DND-41 (cell line): ENCODE results near the gene RAB7A.

Experiments used
- ATAC-seq: fragments of 200-7000 bp; cut with Tn5 transposase; 3 replicates; pipeline ENCODE4 v1.9.1; 2021; ENCODE audit warnings: low read depth; ENCODE audit not compliant: insufficient read depth
- DNase-seq: peaks from one replicate; pipeline ENCODE4 v3.0.0-alpha.2; 2020
- H2AFZ ChIP-seq: 2 replicates; pipeline ENCODE4 v1.6.0; 2012; ENCODE audit warnings: low read depth, low read length
- H3K27ac ChIP-seq: 2 replicates; pipeline ENCODE4 v1.5.1; 2012; ENCODE audit warnings: low read length, inconsistent platforms
- H3K27me3 ChIP-seq: fragments of 200-600 bp; sonication (generic); 2 replicates; pipeline ENCODE4 v1.6.0; 2012; ENCODE audit warnings: low read length, mild to moderate bottlenecking, inconsistent platforms; ENCODE audit not compliant: insufficient read depth, poor library complexity
- H3K36me3 ChIP-seq: 2 replicates; pipeline ENCODE4 v1.5.1; 2012; ENCODE audit warnings: low read length, inconsistent platforms; ENCODE audit not compliant: insufficient read depth
- H3K4me1 ChIP-seq: 2 replicates; pipeline ENCODE4 v1.5.1; 2012; ENCODE audit warnings: mild to moderate bottlenecking, low read length; ENCODE audit not compliant: insufficient read depth
- H3K4me2 ChIP-seq: 2 replicates; pipeline ENCODE4 v1.6.0; 2012; ENCODE audit warnings: mild to moderate bottlenecking, moderate library complexity, low read length, inconsistent platforms; ENCODE audit not compliant: insufficient read depth
- H3K4me3 ChIP-seq, 2 experiments: fragments of 200-600 bp in 1 of 2; shearing (Covaris generic) in 1 of 2; 2 replicates each; pipeline ENCODE4 v1.5.1; 2012 to 2016; ENCODE audit warnings: inconsistent platforms in 2 of 2, low read length in 2 of 2, mild to moderate bottlenecking in 2 of 2, low read depth in 1 of 2, moderate library complexity in 1 of 2
- H3K79me2 ChIP-seq: 2 replicates; pipeline ENCODE4 v1.6.0; 2012; ENCODE audit warnings: low read length, inconsistent platforms; ENCODE audit not compliant: insufficient read depth
- H3K9ac ChIP-seq: 2 replicates; pipeline ENCODE4 v1.6.0; 2012; ENCODE audit warnings: low read depth, mild to moderate bottlenecking, inconsistent platforms, low read length, moderate library complexity
- H3K9me3 ChIP-seq: 2 replicates; pipeline ENCODE4 v1.5.1; 2012; ENCODE audit warnings: low read length, moderate library complexity, mild to moderate bottlenecking, inconsistent platforms; ENCODE audit not compliant: insufficient read depth, severe bottlenecking
- H4K20me1 ChIP-seq: 2 replicates; pipeline ENCODE4 v1.6.0; 2012; ENCODE audit warnings: low read length; ENCODE audit not compliant: insufficient read depth
- EZH2 ChIP-seq: IDR thresholded peaks from 3 replicates; pipeline ENCODE4 v1.6.1; 2012; ENCODE audit warnings: borderline replicate concordance, low read depth, mild to moderate bottlenecking, moderate library complexity, low read length, inconsistent platforms; ENCODE audit not compliant: severe bottlenecking
- TF ChIP-seq, protein P1 (sequence below): IDR thresholded peaks from 2 replicates; pipeline ENCODE4 v1.5.1; 2012; ENCODE audit warnings: borderline replicate concordance, low read length, moderate library complexity, mild to moderate bottlenecking; ENCODE audit not compliant: poor library complexity, severe bottlenecking; ENCODE audit errors: extremely low read depth

The RAB7A gene

DNA sequence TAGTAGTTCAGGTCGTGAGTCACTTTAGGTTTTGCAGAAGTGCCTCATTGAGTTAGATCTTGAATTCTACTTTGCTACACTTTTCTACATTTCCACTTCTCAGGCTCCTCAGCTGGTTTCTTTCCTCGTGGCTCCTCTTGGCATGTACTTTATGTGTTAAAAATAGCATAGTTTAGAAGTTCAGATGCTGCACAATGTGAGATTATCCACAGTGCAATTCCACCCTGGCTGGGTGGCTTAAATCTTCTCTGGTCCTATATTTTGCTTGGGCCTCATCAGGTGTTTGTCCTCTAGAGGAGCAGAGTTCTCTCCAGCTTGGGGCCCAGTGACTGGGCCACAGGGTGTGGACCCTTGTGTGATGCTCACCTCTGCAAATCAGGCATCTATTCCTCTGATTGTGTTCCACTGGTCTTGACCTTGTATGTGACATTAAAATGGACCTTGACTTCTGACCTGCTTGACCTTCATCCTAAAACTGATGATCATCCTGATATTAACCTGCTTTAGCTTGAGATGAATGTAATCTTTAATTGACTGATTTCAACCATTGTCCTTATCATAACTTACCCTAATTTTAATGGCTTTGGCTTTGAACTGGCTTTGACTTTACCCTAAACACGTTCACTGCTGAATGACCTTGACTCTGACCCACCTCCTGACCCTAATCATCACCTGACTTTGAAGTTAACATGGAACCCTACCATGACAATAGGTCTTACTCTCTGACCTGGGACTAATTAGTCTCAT is 89.5 kb downstream of the RAB7A start:
- Histone ChIP-seq H3K27ac (no peak overlapping the region), H3K9ac (no peak overlapping the region), H4K20me1 (no peaks in the 10 kb centered on the region), H2AFZ (no peak overlapping the region), H3K9me3 (no peaks in the 10 kb centered on the region), H3K79me2 (no peaks in the 10 kb centered on the region), H3K4me1 (no peaks in the 10 kb centered on the region), H3K27me3 (no peaks in the 10 kb centered on the region), H3K4me3 (no peak overlapping the region), H3K4me2 (no peak overlapping the region), H3K36me3 (peaks cover 85% of the 10 kb centered on the region)
- ATAC-seq, result no peak
- TF ChIP-seq EZH2, result no peak
- TF ChIP-seq, protein P1, sequence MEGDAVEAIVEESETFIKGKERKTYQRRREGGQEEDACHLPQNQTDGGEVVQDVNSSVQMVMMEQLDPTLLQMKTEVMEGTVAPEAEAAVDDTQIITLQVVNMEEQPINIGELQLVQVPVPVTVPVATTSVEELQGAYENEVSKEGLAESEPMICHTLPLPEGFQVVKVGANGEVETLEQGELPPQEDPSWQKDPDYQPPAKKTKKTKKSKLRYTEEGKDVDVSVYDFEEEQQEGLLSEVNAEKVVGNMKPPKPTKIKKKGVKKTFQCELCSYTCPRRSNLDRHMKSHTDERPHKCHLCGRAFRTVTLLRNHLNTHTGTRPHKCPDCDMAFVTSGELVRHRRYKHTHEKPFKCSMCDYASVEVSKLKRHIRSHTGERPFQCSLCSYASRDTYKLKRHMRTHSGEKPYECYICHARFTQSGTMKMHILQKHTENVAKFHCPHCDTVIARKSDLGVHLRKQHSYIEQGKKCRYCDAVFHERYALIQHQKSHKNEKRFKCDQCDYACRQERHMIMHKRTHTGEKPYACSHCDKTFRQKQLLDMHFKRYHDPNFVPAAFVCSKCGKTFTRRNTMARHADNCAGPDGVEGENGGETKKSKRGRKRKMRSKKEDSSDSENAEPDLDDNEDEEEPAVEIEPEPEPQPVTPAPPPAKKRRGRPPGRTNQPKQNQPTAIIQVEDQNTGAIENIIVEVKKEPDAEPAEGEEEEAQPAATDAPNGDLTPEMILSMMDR, result no peak
- DNase-seq, result no peak

GRCh38 chr3:128818186-128818787 is 92.3 kb downstream of the RAB7A start:
- DNase-seq (no peak), ATAC-seq (no peak)
- Histone ChIP-seq H4K20me1 (no peaks in the 10 kb centered on the region), H3K79me2 (no peaks in the 10 kb centered on the region), H3K9ac (no peak overlapping the region), H3K36me3 (peaks cover 59% of the 10 kb centered on the region), H3K27ac (no peak overlapping the region), H3K4me2 (no peak overlapping the region), H3K4me1 (no peaks in the 10 kb centered on the region), H3K9me3 (no peaks in the 10 kb centered on the region), H3K4me3 (no peak overlapping the region), H3K27me3 (no peaks in the 10 kb centered on the region), H2AFZ (no peak overlapping the region)
- TF ChIP-seq EZH2, result no peak
- TF ChIP-seq, protein P1, result no peak

GRCh38 chr3:128820252-128820839 is 94.4 kb downstream of the RAB7A start:
- Histone ChIP-seq H3K79me2 (no peaks in the 10 kb centered on the region), H3K9me3 (no peaks in the 10 kb centered on the region), H3K27ac (no peak overlapping the region), H3K9ac (no peak overlapping the region), H4K20me1 (no peaks in the 10 kb centered on the region), H3K27me3 (no peaks in the 10 kb centered on the region), H3K4me1 (no peaks in the 10 kb centered on the region), H3K36me3 (peaks cover 40% of the 10 kb centered on the region), H2AFZ (no peak overlapping the region), H3K4me2 (no peak overlapping the region), H3K4me3 (no peak overlapping the region)
- ATAC-seq (no peak), DNase-seq (no peak)
- no peak for TF ChIP-seq EZH2
- TF ChIP-seq, protein P1, result no peak
